ENCODE data around the gene DAGLB. TPM values are rescaled to one million over a fixed set of nuclear protein-coding genes. Genes with fewer than 3 reads are reported as not detected.
A peak's percentile ranks its signal among the peaks of the same experiment; 100 is the strongest.
"Not testable (repeated sequence)": the region's sequence is repeated elsewhere in the genome, so short reads cannot be mapped to it uniquely, and the experiment has no call there.

Gene DAGLB
- total RNA-seq, 2 experiments from 2014 or later, result 21.6 to 22.2 TPM

DNA sequence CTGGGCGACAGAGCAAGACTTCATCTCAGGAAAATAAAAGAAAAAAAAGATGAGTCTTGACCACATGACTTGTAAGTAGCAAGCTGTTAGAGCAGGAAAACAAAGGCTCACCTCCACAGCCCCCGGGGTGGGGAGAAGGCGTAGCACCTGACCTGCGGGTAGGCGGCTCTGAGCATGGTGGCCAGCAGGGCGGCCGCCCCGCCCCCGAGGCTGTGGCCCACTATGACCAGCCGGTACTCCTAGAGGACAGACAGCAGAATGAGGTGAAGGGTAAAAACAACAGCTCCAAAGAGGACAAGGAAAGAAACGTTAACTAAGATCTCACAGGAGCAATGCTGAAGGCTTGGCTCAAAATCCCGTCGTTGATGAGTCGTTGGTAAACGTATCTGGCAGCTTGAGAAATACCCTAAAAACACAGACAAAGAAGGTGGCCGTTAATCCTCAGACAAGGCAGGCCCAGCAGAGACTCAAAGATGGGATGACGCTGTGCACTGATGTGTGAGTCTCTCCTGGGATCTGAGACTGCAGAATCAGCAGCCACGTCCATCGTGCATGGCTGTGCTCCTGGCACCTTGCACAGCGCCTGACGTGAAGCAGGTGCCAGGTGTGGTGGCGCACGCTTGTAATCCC is 31.1 kb downstream of the DAGLB start:
- CTCF ChIA-PET, result no interaction called here

GRCh38 chr7:6413637-6414036 is 34.1 kb downstream of the DAGLB start:
- Mint-ChIP-seq H3K27ac (no peak overlapping the region), H3K9me3 (ENCODE audit: low read depth) (no peaks in the 10 kb centered on the region), H3K27me3 (no peaks in the 10 kb centered on the region), H3K36me3 (peaks cover 52% of the 10 kb centered on the region), H3K4me1 (no peaks in the 10 kb centered on the region), H3K4me3 (no peak overlapping the region)
- CTCF ChIA-PET, result no interaction called here
- no peak for ATAC-seq
- no peak for DNase-seq

More for the DNA sequence above, 31.1 kb downstream of the DAGLB start:
- Mint-ChIP-seq H3K27ac (no peak overlapping the region), H3K36me3 (peaks cover 40% of the 10 kb centered on the region), H3K4me1 (no peaks in the 10 kb centered on the region), H3K27me3 (no peaks in the 10 kb centered on the region), H3K4me3 (no peak overlapping the region), H3K9me3 (ENCODE audit: low read depth) (no peaks in the 10 kb centered on the region)
- ATAC-seq (no peak), DNase-seq (no peak)

GRCh38 chr7:6409944-6410693 is 37.6 kb downstream of the DAGLB start:
- Mint-ChIP-seq H3K27me3 (no peaks in the 10 kb centered on the region), H3K27ac (no peak overlapping the region), H3K4me1 (no peaks in the 10 kb centered on the region), H3K36me3 (peaks cover 61% of the 10 kb centered on the region), H3K9me3 (ENCODE audit: low read depth) (no peaks in the 10 kb centered on the region), H3K4me3 (no peak overlapping the region)
- ATAC-seq (no peak), DNase-seq (no peak)
- CTCF ChIA-PET, result interaction anchor here (0.8 to 1.1 kb wide), 2 partner anchors 14 to 60 kb away, joined by 3 to 4 read pairs; no protein-coding TSS in a partner anchor

GRCh38 chr7:6409091-6409490 is 38.7 kb downstream of the DAGLB start:
- DNase-seq, result no peak
- no peaks in the 10 kb centered on the region for H3K4me1 Mint-ChIP-seq
- CTCF ChIA-PET, result no interaction called here
- H3K36me3 Mint-ChIP-seq, result peaks cover 58% of the 10 kb centered on the region
- no peak for ATAC-seq
- H3K27ac Mint-ChIP-seq, result no peak overlapping the region
- no peaks in the 10 kb centered on the region for H3K9me3 Mint-ChIP-seq (ENCODE audit: low read depth)
- H3K4me3 Mint-ChIP-seq, result no peak overlapping the region
- no peaks in the 10 kb centered on the region for H3K27me3 Mint-ChIP-seq

DNA sequence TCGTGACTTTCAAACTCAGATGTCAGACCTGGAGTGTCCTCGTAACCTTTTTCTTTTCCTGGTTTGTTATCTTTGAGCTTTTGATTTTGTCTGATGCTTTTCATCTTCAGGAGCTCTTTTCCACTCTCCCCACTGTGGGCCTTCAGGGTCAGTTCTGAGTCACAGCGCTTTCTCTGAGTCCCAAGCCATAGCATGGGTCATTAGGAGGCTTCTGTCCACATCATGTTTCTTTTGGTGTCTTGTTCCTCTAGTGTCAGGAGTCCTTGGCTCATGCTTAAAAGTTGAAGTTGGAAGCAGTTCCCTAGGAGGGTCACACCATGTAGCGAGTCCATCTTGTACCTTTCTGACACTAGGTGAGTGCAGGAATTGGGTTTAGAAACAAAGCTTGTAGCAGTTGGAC is 40.3 kb downstream of the DAGLB start:
- no peaks in the 10 kb centered on the region for H3K27me3 Mint-ChIP-seq
- ATAC-seq (no peak), DNase-seq (no peak)
- H3K36me3 Mint-ChIP-seq, result peaks cover 53% of the 10 kb centered on the region
- H3K4me1 Mint-ChIP-seq, result no peaks in the 10 kb centered on the region
- no peaks in the 10 kb centered on the region for H3K9me3 Mint-ChIP-seq (ENCODE audit: low read depth)
- H3K4me3 Mint-ChIP-seq, result no peak overlapping the region
- H3K27ac Mint-ChIP-seq, result peak overlapping the region; percentile 12
- CTCF ChIA-PET, result interaction anchor here (0.7 to 0.9 kb wide), 2 partner anchors 40 to 1181 kb away, joined by 3 read pairs; partner anchors contain the start of gene DAGLB

DNA sequence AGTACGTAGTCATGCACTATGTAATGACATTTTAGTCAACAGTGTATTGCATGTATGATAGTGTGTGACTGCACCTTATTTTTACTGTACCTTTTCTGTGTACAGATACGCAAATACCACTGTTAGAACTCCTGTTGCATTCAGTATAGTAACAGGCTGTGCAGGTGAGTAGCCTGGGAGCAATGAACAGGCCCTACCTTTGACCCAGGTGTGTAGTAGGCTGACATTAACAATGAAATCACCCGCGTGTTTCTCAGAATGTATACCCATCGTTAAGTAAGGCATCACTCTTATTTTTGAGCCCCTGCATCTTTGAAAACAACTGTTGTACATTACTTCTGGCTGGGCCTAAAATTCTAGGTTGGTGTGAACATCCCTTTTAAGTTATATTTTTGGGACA is 41.6 kb downstream of the DAGLB start:
- DNase-seq (no peak), ATAC-seq (no peak)
- peaks cover 47% of the 10 kb centered on the region for H3K36me3 Mint-ChIP-seq
- H3K27me3 Mint-ChIP-seq, result no peaks in the 10 kb centered on the region
- no peaks in the 10 kb centered on the region for H3K4me1 Mint-ChIP-seq
- CTCF ChIA-PET, result no interaction called here
- H3K4me3 Mint-ChIP-seq, result no peak overlapping the region
- no peak overlapping the region for H3K27ac Mint-ChIP-seq
- no peaks in the 10 kb centered on the region for H3K9me3 Mint-ChIP-seq (ENCODE audit: low read depth)

DNA sequence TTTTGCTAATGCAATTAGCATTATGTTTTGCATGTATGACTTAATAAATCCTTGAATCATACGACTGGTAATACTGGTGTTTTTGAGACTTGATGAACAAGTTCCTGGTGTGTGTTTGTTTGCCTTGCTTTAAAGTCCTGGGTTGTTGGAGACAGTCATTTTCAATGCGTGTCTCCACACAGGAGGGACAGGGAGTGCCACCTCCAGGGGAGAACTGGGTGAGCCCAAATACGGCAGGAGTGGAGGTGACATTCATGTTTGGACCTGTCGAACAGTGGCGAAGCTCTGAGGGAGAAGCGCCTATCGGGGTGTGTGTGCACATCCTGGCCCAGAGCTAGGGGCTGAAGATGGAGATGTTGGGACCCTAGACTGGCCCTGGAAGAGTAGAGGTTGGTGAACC is 43.8 kb downstream of the DAGLB start:
- no peak overlapping the region for H3K4me3 Mint-ChIP-seq
- no peaks in the 10 kb centered on the region for H3K9me3 Mint-ChIP-seq (ENCODE audit: low read depth)
- CTCF ChIA-PET, result no interaction called here
- peaks cover 37% of the 10 kb centered on the region for H3K36me3 Mint-ChIP-seq
- H3K27me3 Mint-ChIP-seq, result no peaks in the 10 kb centered on the region
- peaks cover 2% of the 10 kb centered on the region for H3K4me1 Mint-ChIP-seq
- no peak for DNase-seq
- no peak overlapping the region for H3K27ac Mint-ChIP-seq
- ATAC-seq, result no peak

- no peak overlapping the region for H3K27ac Mint-ChIP-seq
- no peaks in the 10 kb centered on the region for H3K9me3 Mint-ChIP-seq (ENCODE audit: low read depth)
- no peak for DNase-seq
- H3K36me3 Mint-ChIP-seq, result peaks cover 32% of the 10 kb centered on the region
- no peaks in the 10 kb centered on the region for H3K27me3 Mint-ChIP-seq
- H3K4me1 Mint-ChIP-seq, result peaks cover 5% of the 10 kb centered on the region
- H3K4me3 Mint-ChIP-seq, result no peak overlapping the region
- no peak for ATAC-seq
- CTCF ChIA-PET, result no interaction called here
Measured at GRCh38 chr7:6402741-6403140, 45.0 kb downstream of the DAGLB start.

- H3K9me3 Mint-ChIP-seq (ENCODE audit: low read depth), result no peaks in the 10 kb centered on the region
- peaks cover 5% of the 10 kb centered on the region for H3K4me1 Mint-ChIP-seq
Measured at GRCh38 chr7:6402041-6402440, 45.7 kb downstream of the DAGLB start.

DNA sequence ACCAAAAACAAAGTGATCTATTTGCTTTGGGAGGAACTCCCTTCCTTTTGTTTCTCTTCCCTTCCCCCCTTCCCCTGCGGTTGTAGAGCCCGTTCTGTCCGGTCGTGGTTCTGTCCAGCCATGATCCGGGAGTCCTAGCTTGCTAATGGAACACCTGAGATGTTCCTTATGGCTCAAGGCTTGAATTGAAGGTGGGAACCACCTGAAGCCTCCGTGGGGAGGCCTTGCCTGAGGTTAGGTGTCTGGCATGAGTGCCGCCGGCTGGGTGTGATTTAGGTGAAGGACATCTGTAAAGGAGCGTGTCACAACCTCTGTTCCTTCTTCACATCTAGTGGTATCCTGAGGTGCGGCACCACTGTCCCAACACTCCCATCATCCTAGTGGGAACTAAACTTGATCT is 46.2 kb downstream of the DAGLB start:
- no peaks in the 10 kb centered on the region for H3K27me3 Mint-ChIP-seq
- no peak for ATAC-seq
- peaks cover 27% of the 10 kb centered on the region for H3K36me3 Mint-ChIP-seq
- H3K27ac Mint-ChIP-seq, result no peak overlapping the region
- H3K4me1 Mint-ChIP-seq, result peaks cover 5% of the 10 kb centered on the region
- H3K4me3 Mint-ChIP-seq, result no peak overlapping the region
- H3K9me3 Mint-ChIP-seq (ENCODE audit: low read depth), result no peaks in the 10 kb centered on the region
- CTCF ChIA-PET, result no interaction called here
- DNase-seq, result no peak

More at GRCh38 chr7:6402041-6402440, 45.7 kb downstream of the DAGLB start:
- ATAC-seq, result no peak
- no peak overlapping the region for H3K4me3 Mint-ChIP-seq
- no peaks in the 10 kb centered on the region for H3K27me3 Mint-ChIP-seq
- H3K36me3 Mint-ChIP-seq, result peaks cover 27% of the 10 kb centered on the region
- DNase-seq, result no peak
- CTCF ChIA-PET, result no interaction called here
- no peak overlapping the region for H3K27ac Mint-ChIP-seq

GRCh38 chr7:6400243-6401105 is 47.3 kb downstream of the DAGLB start:
- H3K27me3 Mint-ChIP-seq; ATAC-seq; H3K9me3 Mint-ChIP-seq (ENCODE audit: low read depth); DNase-seq; H3K4me3 Mint-ChIP-seq; H3K27ac Mint-ChIP-seq; CTCF ChIA-PET; H3K4me1 Mint-ChIP-seq: not testable (repeated sequence)
- H3K36me3 Mint-ChIP-seq, result peaks cover 21% of the 10 kb centered on the region

- H3K4me3 Mint-ChIP-seq, result no peak overlapping the region
- CTCF ChIA-PET, result no interaction called here
- peak overlapping the region; percentile 44 for H3K27ac Mint-ChIP-seq
Measured at GRCh38 chr7:6399351-6399750, 48.4 kb downstream of the DAGLB start.

GRCh38 chr7:6398943-6399342 is 48.8 kb downstream of the DAGLB start:
- H3K27me3 Mint-ChIP-seq, result no peaks in the 10 kb centered on the region
- no peak overlapping the region for H3K4me3 Mint-ChIP-seq
- peaks cover 18% of the 10 kb centered on the region for H3K4me1 Mint-ChIP-seq
- DNase-seq (no peak), ATAC-seq (no peak)
- H3K9me3 Mint-ChIP-seq (ENCODE audit: low read depth), result no peaks in the 10 kb centered on the region
- H3K27ac Mint-ChIP-seq, result peak overlapping the region; percentile 44
- H3K36me3 Mint-ChIP-seq, result peaks cover 24% of the 10 kb centered on the region
- CTCF ChIA-PET, result no interaction called here

More at GRCh38 chr7:6399351-6399750, 48.4 kb downstream of the DAGLB start:
- no peak for DNase-seq
- no peaks in the 10 kb centered on the region for H3K27me3 Mint-ChIP-seq
- peaks cover 24% of the 10 kb centered on the region for H3K36me3 Mint-ChIP-seq
- H3K4me1 Mint-ChIP-seq, result peaks cover 14% of the 10 kb centered on the region
- no peaks in the 10 kb centered on the region for H3K9me3 Mint-ChIP-seq (ENCODE audit: low read depth)
- ATAC-seq, result no peak

Measured in activated CD8-positive, alpha-beta memory T cell treated with anti-CD3 and anti-CD28 coated beads, Interleukin-2, amount 10 ng/mL, durations not matched to agents 7 days and 5 days (primary cell).